HG03045 (cell line): ENCODE measurements around the gene NECAB3.
A peak's percentile ranks its signal among the peaks of the same experiment; 100 is the strongest.

Source experiments
- ATAC-seq: cut with Tn5 transposase; IDR thresholded peaks from one replicate; pipeline ENCODE4 v1.9.1; 2021; ENCODE audit warnings: mild to moderate bottlenecking, moderate library complexity; ENCODE audit not compliant: unreplicated experiment

The NECAB3 gene

DNA sequence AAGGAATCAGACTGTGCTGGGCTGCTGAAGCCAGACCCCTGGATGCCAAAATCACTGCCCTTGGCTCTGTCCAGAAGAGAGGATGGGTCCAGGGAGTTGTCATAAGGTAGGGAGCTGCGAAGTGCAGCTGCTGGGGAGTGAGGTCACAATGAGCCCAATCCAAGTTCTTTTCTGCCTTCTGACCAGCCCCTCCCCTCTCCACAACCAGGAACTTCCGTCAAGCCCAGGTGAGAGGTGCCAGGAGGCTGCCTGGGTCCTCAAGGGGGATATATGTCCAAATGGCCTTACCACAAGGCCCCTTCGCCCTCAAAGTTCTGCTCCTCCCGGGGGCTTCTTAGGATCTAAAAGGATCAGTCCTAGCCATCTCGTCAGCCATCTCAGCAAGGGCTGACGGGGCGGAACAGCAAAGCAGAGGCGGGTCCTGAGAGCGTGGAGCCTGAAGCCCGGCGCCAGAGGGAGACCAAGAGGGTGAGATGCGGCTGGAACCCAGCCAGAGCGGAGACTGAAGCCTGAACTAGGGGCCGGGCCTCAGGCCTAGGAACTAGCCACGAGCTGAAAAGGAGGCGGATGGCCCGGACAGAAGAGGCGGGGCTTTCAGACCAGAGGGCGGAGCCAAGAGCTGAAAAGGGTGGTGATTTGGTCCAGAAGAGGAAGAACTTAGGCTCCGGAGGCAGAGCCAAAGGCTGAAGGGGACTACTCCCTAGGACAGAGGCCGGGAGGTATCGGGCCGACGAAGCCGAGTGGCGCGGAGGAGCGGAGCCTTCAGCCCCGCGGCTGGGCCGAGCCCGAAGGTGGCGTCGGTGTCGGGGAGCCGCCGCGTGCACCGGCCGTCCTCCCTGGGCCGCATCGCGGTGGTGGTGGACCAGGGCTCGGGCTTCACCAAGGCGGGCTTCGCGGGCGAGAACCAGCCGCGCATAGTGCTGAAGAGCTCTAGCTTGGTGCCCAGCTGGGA, 7.7 kb downstream of the NECAB3 start, which contains the start of gene ACTL10:
TSS of gene ACTL10 (plus strand) at position 651 of the 952 bp plus-strand sequence. CDS start 555 bp downstream, outside the sequence.
- peak; percentile 63 for ATAC-seq

DNA sequence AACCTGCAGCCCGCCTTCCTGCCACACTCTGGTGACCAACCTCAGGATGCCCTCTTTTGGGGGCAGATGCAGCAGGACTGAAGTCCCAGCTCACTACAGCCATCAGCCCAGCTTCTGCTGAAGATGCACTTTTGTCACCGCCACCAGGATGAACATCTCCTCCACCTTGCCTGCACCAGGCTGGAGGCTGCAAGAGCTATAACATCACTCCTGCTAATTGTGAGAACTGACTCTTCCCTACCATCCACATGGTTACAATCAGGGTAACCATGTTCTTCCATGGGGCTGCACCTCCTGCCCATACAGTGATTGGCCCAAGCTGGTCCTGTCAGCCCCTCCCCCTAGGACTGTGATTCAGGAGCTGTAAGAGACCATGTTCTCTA, 9.5 kb downstream of the NECAB3 start:
- no peak for ATAC-seq

DNA sequence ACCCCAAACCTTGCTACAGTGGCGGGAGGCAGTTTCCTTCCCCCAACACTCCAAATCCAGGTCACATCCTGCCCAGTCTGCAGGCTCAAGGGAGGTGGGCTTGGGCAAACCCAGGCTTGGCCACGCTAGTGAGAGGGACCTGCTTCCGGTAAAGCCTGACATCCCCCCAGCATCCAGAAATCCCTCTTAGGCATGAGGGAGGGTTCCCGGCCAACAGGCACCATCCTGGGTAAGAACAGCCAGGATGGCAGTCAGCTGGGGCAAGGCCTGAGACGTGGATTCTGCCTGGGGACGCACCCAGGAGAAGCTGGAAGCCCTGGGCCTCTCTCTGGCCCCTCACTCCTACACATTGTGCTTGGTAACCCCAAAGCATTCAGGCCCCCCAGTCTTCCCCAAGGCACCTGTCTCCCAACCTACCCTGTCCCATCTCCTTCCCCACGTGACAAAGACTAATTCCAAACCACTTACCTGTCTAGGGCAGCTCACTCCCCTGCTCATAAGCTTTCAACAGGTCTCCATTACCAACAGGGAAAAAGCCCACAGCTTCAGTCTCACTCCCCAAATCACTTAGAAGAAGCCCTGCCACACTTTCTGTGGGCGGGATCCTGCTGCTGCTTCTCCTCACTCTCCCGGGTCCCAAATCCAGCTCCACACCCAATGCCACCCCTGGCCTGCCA, 10.0 kb downstream of the NECAB3 start:
- no peak for ATAC-seq

DNA sequence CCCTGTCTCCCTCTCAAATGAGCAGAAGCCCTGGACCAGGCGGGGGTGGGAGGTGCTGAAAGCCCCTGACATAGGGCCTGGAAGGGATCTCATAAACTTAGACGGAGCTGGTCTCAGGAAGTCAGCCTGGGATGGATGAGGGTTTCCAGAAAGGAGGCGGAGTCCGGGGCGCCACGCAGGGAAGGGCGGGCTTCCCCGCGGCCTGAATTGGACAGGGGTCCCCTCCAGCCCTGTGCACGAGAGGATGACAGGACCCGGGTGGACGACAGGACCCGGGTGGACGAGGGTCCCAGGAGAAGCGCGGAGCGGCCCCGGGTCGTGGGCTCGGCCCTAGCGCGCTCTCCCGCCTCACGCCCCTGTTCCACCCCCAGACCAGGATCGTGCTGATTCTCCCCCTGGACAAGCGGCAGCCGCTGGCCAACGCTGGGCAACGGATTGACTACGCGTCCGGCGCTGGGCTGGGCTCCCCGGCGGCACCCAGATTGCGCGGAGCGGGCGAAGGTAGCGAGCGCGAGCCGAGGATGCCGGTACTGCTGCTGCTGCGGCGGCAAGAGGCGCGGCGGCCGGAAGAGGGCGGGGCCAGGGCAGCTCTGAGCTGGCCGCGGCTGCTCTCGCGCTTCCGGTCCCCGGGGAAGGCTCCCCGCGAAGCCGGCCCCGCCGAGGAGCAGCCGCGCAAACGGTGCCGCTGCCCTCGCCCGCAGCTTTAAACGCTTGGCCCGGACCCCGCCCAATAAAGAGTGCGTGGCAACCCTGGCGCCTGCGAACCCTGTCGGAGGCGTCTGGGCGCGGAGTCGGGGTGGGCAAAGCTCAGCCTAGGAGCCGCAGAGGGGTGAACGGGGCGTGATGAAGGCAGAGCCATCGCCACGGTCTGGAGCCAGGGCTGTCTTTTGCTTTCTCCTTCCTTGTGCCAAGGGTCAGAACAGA, 10.8 kb downstream of the NECAB3 start:
- peak; percentile 30 for ATAC-seq

DNA sequence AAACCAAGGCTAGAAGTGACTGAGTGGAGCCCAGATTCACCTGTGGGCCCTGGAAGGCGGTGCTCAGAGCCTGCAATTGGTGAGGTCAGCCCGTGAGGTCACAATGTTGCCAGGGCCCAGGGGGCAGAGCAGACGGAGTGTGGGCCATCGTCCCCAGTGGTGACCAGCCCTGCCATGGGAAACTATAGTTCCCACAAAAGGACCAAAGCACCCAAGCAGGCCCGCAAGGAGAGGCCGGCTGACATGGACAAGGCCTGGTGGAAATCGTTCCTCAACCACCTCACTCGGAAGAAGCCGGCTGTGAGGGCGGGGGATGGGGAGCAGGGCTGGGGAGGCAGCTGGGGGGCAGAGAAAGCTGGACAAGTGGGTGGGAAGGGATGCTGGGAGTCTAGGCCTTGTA, 12.1 kb downstream of the NECAB3 start, which contains the start of gene C20orf144:
TSS of gene C20orf144 (plus strand) at position 156 of the 400 bp plus-strand sequence. CDS start at position 175, 19 bp downstream.
- ATAC-seq, result no peak

DNA sequence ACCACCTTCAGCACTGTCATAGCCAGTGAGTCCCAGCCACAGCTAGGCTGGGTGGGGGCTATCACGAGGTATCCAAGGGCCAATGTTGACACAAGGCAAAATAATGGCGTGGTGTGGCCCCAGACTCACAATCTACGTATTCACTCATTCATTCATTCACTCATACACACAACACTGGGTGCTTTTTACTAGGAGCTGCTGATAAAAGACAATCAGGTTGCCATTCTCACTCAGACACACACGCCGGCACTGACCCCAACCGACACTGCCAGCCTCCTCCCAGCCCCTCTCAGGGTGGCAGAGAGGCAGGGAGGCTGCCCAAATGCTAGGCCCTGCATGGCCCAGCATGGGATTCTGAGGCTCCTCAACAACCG, 13.6 kb downstream of the NECAB3 start:
- no peak for ATAC-seq

DNA sequence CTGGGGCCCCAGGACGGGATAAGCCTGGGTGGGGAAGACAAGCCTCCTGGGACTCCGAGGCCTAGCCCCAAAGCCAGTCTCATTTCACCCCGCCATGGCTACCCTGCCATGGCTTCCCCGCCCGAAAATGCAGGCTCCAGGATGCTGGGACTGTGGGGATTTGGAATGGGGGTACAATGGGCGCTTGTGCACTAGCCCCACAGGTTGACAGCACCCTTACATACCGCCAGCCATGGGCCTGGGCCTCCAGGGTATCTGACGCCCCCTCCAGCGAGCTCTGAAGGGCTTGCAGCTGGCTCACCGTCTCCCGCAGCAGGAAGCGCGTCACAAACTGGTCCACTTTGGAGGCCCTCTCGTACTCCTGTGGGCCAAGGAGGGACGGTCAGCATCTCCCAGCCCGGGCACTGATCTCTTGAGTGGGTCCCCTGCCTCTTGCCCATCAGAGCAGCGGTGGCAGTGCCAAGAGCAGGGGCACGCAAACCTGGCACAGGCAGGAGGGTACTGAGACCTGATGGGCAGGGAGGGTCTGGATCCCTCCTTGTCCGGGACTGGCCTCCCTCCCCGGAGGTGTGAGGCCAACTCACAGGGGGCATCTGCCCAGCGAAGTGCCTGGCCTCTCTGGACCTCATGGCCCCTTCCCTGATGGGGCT, 14.1 kb downstream of the NECAB3 start:
- ATAC-seq, result no peak

DNA sequence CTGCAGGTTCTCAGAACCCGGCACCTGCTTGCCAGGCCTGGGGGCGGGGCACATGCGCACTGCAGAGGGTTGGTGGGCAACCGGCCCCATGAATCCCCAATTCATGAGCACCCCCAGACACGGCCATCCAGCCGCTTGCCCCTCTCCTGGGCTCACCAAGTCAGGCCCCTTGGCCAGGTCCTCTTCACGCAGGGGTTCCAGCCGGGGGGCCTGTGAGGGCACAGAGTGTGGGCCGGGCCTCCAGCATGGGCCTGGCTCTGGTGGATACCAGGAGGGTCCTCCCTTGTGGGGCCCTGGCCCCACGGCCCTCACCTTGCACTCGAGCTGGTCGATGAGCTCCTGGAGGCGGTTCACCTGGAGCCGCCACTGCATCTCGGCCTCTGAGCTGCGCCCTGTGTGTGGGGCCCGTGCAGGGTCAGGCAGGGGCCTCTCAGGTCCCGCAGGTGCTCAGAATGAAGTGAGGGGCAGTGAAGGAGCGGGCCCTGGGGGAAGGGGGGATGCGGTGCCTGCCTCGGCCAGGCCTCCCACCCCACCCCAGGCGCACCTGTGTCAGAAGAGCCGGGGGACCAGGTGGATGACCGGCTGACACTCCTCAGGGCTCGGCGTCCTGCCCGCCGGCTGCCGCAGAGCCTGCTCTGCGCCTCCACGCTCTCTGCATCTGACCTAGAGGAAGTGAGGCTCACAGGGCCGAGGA, 14.7 kb downstream of the NECAB3 start:
- no peak for ATAC-seq

DNA sequence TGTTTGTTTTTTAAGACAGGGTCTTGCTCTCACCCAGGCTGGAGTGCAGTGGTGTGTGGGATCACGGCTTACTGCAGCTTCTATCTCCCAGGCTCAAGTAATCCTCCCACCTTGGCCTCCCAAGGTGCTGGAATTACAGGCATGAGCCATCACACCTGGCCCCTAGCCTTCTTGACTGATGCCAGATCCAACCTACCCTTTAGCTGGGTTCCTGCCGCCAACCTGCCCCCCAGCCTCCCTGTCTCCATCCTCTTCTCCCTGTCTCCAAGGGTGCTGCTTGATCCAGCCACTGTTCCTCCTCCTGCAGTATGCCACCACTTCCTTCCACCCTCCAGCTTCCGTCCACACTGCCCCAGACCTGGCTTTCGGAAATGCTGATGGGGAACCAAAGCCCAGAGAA, 15.3 kb downstream of the NECAB3 start:
- no peak for ATAC-seq

DNA sequence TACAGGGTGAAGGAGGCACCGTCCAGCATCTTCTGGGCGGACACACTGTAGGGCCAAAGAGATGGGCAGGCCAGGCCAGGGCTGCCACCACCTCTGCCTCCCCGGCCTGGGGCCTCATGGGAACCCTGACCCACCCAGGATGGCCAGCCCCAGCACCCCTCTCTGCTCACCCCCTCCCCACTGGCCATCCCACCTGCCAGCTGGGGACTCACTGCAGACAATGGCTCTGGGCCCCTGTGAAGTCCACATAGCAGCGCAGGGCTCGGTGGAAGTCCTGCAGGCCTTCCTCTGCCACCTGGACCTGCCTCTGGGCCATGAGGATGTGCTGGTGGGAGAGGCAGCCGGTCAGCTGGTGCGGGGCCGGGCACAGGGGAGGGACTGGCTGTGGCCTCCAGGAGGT, 15.7 kb downstream of the NECAB3 start:
- no peak for ATAC-seq

DNA sequence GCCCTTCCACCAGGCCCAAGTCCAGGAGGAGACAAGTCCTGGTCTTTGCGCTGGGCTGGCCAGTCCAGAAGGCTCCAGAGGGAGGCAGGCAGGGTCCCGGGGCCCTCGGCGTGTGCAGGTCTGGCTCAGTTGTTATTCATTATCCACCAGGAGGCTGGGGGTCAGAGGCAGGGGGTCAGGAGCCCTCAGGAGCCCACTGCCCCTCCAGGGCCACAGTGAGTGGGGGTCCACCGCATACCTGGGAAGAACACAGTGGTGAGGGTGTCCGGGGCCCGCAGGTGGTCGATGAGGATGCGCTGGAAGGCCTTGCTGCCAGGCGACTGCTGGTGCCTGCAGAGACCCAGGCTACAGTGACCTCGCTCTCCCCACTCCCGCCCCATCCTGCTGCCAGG, 16.5 kb downstream of the NECAB3 start:
- no peak for ATAC-seq

DNA sequence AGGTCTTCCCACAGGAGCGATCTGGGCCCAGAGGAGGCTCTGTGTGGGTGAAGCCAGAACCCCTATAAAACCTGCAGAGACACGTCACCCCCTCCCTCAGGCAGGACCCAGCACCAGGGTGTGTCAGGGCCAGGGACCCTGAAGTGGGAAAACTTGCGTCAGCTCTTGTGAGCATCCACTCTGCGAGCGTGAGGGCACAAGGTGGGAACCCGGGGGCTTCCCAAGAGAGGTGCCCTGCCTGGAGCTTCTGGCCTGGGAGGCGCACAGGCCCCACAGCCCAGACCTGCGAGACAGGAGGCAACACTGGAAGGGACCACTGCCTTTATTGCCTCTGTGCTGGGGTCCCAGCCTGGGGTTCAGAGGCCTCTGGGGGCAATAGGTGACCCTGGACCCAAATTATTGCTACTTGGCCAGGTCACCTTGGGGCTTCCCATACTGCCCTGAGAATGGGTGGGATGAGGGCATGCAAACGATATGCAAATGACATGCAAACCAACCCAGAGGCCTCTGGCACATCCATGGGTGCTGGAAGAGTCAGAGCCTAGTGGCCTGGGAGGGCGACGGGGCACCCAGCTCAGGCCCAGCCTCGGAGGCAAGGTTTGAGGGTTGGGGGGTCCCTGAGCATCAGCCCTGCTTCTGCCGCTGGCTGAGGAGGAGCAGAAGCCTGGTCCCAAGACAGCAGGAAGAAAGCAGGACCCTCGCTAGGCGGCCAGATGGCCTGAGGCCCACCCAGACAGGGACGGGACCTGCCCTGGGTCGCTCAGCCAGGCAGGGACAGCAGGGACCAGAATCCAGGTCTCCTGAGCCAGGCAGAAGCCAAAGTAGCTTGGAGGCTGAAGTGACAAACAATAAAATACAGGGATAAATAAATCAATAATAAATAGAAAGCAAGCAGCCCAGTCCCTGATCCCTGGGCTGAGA, 17.2 kb downstream of the NECAB3 start:
- ATAC-seq, result no peak

DNA sequence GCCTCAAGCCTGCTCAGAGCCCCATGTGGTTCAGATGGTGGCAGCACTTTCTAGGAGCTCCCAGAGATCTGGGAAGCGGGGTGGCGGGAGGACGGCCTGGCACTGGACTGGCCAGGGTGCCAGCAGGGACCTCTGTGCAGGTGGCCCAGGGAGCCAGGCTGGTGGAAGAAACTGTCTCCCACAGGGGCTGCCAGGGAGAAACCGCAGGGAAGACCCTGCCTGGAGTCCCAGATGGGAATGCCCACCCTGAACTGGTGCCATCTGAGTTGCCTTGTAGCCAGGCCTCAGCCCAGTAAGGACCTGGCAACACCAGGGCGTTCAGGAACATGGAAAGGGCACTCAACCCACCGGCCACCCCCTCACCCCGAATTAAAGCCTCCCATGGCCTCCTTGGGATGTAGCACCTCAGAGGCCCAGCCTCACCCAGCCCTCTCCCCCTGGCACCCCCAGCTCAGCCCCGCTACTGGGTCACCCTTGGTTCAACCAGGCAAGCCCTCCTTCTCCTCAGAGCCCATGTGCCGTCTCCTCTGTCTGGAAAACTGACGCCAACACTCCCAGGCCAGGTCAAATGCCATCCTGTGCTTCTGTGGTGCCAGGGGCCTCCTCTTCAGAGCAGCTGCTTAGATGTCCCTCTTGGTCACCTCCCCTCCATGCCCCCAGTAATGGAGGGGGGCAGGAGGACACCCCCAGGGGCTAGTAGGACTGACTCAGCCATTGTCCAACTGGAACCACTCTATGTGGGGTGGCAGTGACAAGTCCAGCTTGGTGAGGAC, 18.0 kb downstream of the NECAB3 start:
- no peak for ATAC-seq

DNA sequence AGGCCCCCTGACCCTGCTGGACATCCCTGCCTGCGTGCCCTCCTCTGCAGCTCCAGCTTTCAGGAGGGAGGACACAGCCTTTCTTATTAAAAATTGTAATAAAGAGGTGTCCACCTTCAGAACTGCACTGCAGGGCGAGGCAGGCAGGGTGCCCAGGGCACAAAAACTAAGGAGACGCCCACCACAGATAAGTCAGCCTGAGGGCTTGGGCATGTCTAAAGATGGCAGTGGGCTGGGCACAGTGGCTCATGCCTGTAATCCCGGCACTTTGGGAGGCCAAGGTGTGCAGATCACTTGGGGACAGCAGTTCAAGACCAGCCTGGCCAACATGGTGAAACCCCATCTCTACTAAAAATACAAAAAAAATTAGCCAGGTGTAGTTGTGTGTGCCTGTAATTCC, 19.1 kb downstream of the NECAB3 start:
- no peak for ATAC-seq

DNA sequence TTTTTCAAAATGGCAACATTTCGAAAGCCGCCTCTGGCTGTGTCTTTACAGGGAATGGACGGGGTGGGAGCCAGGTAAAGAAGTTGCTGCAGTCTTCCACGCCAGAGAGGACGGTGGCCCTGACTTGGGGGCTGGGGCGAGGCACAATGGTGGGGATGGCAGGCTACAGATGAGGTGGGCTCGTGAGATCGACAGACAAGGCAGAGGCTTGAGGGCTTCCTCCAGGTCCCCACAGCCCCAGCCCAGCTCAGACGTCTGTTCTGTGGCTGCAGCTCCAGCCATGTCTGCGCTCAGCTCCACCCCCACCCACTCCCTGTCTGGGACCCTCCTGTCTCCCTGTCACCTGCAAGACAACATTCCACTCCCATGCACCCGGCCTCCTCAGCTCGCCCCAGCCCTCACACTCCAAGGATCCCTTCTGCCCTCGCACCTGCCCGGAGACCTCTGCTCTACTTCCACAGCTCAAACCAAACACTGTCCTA, 19.5 kb downstream of the NECAB3 start:
- no peak for ATAC-seq

DNA sequence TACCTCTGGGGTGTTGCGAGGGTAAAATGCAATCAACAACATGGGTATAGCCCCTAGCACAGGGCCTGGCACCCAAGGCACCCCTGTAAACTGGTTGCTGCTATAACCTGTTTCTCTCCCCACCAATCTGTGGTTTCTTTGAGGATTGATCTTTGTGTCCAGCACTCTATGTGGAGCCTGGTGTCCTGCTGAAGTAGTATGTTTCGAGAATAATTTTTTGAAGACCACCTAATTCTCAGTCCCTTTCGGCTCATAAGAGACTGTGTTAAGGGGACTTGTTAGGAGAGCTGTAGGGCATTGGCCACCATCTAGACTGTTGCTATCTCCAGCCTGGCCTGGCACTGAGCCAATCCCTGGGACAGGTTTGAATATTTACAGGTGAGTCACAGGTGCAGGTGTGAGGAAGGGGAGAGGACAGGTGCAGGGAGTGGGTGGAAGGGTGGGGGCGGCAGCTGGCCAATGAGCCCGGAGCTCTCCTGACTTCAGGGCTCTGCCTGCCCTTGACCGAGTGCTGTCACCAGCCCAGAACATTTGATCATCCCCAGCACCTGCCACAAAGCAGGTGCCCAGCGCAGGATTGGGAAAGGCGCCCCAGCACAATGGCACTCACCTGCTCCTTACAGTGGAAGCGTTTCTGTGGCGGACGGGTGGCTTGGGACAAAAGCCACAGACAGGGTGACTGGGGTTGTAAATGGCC, 20.2 kb downstream of the NECAB3 start:
- ATAC-seq, result no peak

DNA sequence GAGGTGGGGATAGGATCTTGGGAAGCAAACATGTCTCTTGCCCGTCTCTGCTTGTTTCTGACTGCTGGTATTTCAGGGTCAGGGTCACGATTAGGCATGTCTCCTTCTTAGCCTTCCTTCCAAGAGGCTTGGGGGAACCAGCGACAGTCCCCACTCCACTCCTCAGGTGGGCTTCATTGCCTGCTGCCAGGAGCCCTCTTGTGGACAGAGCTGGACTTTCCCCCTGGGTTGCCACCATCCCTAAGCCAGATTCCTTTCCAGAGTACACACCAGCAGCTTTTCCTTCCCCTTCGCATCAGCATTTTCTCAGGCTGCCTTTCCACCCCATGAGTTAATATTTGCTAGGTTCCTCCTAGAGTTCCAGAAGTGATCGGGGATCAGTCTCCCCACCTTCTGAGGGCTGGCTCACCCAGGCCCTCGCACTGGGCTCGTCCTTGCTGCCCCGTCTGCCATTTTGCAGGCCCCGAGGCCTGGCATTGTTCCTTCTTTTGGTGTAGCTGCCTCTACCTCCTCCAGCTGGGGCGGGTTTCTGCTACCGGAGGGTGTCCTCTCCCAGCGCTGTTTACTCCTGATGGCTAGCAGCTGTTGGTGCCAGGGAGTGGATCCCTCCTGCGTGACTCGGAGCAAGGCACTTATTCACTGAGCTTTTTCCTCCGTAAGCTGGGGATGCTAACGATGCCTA, 20.9 kb downstream of the NECAB3 start:
- no peak for ATAC-seq
